Stimulated activated CD8-positive, alpha-beta memory T cell treated with anti-CD3 and anti-CD28 coated beads, Interleukin-4, amount 100 ng/mL, for 4 hours (primary cell): ENCODE measurements around the gene SLC44A3.

Experiments used
- DNase-seq, 2 donors: peaks; one replicate each; pipeline ENCODE4 v3.0.0-alpha.2; 2020; ENCODE audit warnings: low read depth in 2 of 2, low spot score in 1 of 2

Gene SLC44A3

DNA sequence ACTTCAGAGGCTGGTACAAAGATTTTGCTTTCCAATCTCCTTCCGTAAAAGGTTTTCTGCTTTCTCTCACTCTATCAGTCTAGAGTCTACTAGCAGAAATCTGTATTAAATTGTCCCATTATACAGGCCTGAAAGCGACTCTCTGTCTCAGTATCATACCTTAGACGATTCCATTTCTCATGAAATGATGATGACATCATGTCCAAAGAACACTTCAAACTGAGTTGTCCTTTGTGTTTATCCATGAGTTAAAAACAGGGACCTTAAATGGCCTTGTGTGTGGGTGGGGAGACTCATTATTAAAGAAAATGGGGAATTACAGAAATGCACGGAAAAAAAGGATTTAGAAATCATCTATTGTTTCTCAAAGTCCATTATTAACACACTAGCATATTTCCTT, 21.0 kb upstream of the SLC44A3 start:
- DNase-seq = no peak

DNA sequence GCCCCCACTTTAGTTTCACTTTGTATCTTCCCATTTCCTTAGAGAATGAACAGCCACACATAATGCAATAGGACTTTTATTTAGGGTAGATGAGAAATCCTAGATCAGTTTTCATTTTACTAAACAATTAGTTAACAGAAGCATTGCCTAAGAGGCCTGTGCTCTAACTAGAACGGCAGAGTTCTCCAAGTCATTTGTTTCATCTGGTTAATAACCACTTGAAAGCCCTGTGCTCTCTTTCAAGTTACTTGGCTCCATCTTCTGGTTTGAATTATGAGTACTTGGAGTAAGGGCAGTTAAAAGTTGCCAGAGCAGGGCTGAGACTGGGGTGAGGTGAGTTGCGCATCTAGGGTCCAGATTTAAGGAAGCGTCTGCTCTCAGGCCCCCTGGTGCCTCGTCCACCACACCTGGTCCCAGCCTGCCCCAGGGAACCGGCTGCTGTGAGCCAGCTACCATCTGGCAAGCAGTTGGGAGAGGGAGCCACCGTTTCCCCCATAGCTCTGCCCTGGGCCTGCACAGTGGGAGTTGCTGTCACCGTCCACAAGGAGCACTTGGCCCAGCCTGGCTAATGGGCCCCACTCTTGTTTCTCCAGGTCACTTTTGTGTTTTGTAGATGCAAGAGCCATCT, 18.1 kb upstream of the SLC44A3 start:
- no peak for DNase-seq

DNA sequence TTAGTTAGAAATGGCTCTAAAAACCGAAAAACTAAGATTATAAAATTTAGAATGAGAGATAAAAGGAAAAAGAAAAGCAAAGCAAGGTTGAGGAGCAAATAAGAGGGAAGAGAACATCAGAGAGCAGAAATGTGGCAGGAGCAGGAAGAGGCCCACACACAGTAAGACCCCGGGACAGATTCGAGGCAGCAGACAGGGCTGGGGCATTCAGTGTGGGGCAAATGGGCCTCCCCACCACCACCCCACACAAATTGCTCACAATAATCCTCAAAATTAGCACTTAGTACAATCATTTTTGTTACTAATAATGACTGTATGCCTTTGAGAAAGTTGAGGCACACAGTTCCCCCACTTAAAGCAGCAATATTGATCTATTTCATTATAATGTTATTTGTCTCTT, 17.1 kb upstream of the SLC44A3 start:
- no peak for DNase-seq

DNA sequence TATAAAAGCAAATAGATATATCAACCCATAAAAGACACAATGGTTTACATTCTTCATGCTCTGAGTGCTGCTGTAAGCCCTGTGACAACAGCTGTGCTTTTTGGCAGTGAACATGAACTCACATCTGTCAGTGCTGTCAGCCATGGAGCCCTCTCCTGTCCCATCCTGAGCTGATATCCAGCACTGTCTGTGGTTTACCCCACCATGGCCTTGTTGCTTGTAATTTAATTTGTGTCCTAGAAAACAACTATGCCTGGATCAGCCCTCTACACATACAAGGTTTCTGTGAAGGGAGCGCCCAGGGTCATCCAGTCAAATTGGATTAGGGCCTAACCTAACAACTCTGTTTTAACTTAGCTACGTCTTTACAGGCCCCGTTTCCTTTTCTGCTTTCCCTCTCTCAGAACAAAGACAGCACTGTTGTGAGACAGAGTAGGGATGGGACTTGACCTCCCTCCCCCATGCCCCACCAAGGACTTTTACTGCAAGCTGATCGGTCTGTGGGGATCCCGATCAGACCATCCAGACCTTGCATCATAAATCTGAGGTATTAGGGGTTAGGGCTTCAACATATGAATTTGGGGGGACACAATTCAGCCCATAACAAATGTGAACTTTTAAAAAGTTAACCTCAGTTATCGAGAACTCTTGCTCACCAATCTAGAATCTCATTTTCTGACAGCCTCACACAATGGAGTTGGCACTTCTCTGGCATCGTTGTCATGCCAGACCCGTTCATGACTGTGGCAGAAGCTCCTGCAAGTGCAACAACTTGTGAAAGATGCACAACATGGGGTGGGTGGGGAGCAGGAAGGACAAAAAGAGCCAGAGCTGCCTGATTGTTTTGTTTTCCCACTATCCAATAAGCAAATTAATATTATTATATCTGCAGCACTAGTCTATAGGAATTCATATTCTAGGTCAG, 16.4 kb upstream of the SLC44A3 start:
- DNase-seq = no peak

DNA sequence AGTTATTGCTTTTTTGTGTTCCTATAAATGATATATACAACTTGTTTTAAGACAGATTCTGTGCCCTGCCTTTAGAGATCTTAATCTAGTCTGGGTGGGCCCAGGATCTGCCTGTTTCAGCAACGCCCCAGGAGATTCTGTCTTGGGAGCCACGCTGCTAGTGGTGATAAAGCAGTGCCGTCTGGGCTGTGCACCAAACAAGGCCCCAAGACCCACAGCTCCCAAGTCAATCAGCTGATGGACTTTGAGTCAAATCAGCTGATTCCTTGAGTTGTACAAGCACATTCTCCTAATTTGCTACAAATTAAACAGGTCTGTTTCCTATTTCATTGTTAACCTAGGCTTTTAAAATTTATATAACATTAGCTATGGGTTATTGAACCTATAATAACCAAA, 15.7 kb upstream of the SLC44A3 start:
- DNase-seq = no peak

DNA sequence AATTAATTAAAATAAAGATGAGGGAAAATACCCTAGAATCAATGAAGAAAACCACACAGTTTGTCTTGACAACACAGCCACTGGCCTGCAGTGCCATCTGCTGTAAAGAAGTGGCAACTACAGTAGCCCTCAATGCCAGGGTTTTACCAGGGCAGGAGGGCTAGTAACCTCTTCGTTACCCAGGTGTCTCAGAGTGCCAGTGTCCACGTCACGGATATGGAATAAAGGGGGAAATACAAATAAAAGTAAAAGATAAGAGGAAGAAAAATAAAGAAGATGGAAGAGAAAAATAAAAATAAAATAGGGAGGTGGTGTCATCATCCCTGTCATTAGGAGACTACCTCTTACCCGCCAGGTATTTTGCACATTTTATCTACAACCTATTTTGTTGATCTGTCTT, 14.2 kb upstream of the SLC44A3 start:
- no peak for DNase-seq

DNA sequence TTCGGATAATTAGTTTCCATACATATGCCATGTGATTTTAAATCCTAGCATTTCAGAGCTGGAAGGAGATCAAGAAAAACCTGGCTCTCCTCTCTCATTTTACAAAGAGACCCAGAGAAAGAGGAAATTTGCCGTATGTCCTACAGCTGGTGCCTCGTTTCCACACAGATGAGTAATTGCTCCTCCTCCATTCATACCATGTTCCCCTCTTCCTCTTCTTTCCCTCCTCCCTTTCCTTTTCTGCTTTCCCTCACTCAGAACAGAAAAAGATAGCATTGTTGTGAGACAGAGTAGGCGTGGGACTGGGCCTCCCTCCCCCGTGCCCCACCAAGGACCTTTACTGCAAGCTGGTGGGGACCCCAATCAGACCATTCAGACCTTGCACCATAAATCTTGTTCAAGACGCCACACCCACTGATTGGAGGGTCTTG, 13.7 kb upstream of the SLC44A3 start:
- DNase-seq = no peak

DNA sequence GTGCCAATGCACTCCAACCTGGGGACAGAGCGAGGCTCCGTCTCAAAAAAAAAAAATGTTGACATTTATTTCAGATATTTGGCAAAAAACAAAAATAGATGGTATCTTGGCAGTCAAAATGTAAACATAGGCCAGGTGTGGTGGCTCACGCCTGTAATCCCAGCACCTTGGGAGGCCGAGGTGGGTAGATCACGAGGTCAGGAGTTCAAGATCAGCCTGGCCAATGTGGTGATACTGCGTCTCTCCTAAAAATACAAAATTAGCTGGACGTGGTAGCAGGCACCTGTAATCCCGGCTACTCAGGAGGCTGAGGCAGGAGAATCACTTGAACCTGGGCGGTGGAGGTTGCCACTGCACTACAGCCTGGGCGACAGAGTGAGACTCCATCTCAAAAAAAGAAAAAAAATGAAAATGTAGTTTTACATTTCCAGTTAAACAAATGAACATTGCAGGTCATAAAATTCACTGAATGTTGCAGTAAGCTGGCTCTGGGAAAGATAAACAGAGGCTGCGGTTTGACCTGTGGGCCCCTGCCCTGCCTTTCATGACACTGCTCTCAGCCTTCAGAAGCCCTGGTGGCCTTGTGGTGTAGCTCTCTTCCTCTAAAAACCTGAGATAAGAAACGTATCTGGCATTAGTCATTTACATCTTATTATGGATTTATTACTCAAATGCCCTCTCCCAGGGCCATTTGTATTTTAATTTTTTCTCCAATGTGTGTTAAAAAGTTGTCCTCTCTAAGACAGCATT, 12.2 kb upstream of the SLC44A3 start:
- DNase-seq = no peak

DNA sequence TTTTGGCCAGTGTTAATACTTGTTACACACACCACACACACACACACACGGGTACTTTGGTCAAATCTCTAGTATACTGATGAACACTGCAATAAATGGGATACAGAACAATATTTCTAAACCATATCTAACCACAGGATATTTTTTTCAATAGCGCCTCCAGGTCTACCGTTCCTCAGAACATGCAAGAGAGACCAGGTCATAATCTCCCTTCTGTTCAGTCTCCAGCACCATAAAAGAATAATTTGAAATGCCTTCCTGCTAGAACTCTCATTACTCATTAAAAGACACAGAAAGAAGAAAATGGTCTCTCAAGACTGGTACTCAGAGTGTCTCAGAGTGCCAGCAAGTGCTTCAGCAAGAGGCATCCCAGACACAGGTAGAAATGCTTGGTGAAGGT, 11.5 kb upstream of the SLC44A3 start:
- DNase-seq = no peak

DNA sequence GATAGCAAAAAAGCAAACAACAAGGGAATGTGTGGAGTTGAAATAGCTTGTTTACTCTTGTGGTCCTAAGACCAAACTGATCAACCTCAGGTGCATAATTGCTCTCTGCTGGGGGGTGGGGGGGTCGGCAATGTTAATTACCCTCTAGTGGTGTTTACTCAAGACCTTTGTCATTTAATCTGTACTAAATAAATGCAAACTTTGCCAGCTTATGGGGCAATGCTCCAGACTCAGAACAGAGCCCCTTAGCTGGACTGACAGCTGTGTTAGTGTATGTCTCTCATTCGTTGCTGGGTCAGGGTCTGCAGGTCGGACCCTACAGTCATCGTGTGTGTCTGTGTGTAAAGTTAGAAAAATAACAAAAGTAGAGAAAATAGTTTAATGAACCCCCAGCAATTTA, 7.2 kb upstream of the SLC44A3 start:
- DNase-seq = no peak

DNA sequence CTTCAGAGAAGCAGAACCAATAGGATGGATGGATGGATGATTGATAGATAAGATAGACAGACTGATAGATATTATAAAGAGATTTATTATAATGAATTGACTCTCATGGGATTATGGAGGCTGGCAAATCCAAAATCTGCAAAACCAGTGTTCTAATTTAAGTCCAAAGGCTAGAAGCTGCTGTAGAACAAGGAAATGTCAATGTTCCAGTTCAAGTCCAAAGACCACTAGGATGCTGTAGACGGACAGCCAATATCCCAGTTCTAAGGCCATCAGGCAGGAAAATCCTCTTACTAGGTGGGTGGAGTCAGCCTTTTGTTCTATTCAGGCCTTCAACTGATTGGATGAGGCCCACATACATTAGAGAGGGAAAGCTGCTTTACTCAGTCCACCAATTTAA, 4.1 kb upstream of the SLC44A3 start:
- DNase-seq = no peak

DNA sequence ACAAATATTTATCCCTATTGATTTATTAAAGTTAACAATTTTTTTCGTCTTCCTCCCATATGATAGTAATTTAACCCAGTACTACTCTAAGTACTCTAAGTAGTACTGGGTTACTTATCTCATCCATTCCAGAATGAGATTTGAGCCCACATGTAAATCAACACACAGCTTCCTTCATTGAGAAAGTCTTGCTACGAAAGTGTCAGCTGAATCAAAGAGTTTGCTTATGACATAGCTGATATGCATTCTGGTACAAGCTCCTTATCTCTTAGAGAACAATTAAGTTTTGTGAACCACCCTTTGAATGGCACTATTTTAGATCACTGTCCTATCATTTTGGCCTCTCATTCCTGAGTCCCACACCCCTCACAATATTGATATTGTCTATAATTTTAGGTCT, 2.4 kb upstream of the SLC44A3 start:
- no peak for DNase-seq

DNA sequence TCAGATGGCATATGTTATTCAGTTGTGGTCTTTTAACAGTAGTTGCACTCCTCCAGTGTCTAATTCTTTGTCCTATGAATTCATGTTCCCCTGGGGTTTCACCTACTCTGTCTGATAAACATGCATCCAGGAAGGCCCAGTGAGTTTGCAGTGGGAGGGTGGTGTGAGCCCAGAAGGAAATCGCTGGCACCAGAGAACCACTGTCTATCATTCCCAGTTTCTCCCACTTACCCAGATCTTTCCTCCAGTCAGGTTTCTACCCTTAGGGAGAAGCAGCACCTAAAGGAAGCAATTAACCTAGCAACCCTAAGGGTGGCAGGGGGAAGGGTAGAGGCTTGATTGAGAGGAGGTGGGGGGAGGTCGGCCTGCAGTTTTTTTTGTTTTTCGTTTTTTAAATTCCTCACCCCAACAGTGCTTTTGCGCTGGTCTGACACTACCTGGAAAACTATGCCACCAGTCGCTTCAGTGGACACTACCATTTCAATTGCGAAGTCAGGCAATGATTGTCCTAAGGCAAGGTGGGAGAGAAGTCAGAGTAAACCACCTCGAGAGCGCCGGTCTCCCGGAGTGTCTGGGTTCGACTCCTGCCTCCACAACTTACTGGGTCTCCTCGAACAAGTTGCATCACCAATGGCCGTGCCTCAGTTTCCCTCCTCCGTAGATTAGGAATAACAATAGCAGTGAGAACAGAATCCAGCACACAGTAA, 766 bp upstream of the SLC44A3 start:
- DNase-seq = no peak

DNA sequence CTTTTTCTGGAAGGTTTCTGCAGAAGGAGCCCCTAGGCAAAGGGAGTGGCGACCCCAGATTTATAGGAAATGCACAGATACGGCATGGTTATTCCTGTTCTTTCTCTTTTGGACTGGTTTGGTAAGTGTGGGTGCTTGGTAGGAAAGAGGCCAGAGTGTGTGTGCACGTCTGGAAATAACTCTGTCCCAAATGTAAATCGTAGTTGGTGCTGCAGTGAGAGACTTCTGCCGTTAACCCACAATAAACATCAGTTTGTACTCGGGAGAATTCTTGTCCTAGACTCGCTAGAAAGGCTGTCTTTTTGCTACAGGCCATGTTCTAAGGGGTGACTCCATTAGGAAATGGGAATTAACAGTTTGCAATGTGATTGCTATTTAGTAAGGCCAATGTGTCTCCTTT, 779 bp downstream of the SLC44A3 start:
- no peak for DNase-seq

DNA sequence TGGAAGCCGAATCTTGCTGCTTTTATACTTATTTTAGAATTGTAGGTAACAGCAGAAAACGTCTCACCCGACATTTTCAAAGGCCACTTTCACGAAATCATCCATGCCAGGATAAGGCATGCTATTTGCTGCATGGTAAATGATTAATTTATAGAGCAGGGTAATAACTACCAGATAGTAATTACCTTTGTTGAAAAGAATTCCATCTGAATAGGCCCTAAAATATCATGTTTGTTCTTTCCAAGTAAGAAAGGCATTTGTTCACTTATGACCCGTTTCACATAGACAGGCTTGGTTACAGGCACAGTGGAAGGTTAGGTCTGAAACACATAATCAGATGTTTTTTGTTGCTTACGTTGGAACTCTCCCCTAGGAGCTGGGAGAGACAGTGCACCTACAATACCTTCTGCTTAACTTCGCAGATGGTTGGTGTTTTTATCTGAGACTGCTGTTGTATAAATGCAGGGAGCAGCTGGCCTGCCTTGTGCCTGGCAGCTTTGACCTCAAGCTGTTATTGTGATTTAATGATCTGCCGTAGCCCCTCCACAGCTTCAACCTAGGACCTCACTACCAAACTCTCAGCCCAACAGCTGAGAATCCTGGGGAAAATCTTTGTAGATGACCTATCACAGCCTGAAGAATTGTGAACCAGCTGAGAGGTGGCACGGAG, 1.6 kb downstream of the SLC44A3 start:
- no peak for DNase-seq

DNA sequence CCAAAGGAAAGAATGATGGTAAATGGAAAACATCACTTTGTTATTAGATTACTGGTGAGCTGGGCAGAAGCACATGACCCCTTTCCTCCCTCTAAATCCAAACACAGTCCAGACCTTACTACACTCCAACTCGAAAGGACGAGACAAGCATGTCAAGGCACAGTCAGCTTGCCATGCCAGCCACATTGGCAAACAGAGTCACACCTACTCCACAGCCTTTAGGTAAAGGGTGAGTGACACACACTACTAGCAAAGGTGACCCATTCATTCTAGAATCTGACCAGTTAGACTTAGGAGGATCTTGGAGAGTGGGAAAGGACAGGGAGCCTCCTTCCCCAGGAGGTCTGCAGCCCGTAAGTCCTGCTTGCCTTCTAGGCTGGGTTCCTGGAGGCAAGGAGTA, 3.0 kb downstream of the SLC44A3 start:
- no peak for DNase-seq

DNA sequence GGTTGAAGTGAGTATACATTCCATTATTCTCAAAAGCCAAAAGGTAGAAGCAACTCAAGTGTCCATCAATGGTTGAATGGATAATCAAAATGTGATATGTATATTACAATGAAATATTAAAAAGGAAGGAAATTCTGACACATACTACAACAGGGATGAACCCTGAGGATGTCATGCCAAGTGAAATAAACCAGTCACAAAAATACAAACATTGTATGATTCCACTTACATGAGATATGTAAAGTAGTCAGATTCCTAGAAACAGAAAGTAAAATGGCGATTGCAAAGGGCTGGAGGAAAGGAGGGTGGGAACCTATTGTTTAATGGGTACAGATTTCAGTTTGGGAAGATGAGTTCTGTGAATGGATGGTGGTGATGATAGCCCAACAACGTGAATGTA, 5.8 kb downstream of the SLC44A3 start:
- DNase-seq = no peak

DNA sequence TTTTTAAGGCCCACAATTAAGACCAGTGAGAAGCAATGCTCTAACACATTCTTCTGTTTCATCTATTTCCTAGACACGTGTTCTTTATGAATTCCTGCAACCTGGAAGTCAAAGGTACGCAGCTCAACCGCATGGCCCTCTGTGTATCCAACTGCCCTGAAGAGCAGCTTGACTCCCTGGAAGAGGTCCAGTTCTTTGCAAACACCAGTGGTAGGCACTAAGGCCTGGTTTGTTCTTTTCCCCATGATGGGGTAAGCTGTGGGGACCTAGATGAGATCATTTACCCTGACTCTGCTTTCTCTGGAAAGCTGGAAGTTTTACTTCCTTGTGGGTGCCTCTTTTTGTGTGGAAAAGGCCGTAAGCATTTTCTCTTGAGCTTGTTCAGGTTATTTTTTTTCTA, 7.3 kb downstream of the SLC44A3 start:
- no peak for DNase-seq

DNA sequence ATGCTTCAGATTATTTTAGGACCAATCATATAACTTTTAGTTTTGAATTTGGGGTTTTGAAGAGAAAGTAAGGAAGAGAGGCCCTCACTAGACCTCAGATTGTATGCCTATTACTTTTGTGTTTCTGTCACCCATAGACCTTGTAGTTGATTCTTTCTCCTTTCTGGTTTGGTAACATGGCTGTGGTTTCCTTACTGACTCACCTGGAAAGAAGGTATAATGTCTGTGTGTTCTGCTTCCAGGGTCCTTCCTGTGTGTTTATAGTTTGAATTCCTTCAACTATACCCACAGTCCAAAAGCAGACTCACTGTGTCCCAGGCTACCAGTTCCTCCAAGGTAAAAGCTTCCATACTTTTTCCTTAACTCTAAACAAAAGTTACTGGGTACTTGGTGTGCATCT, 8.1 kb downstream of the SLC44A3 start:
- no peak for DNase-seq

DNA sequence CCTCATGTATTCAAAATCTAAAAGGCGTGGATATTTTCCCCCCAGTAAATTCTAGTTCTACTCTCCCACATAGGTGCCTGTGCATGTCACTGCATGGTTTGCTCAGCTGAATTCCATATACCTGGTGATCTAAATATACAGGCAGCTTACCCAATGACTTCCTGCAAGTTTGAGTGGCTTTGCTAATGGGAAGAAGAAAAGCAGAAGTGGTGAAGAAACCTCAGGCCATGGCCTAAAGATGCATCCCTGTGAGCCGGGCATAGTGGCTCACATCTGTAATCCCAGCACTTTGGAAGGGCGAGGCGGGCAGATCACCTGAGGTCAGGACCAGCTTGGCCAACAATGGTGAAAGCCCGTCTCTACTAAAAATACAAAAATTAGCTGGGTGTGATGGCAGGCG, 11.5 kb downstream of the SLC44A3 start:
- DNase-seq = no peak

DNA sequence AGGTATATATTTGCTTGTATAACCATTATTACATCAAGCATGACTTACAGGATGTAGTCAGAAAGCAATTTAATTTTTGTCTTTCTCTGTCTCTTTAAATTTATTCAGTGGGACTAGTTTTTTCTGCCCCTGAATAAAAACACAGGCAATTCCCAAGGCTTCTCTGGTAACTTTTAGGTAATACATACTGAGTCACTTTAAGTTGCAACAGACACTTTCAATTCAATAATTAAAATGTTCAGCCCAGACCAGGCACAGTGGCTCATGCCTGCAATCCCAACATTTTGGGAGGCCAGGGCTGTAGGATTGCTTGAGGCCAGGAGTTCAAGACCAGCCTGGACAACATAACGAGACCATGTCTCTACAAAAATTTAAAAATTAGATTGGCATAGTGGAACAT, 12.3 kb downstream of the SLC44A3 start:
- DNase-seq = no peak
